Left cardiac atrium (tissue), 4 donors: Measurements from ENCODE around the gene GABRB1. TPM values are rescaled to one million over a fixed set of nuclear protein-coding genes. Genes with fewer than 3 reads are reported as not detected.

Source experiments
- ATAC-seq, 2 donors: fragments of 200-7000 bp; cut with Tn5 transposase; one replicate each; pipeline ENCODE4 v1.9.1; 2020; ENCODE audit warnings: mild to moderate bottlenecking in 2 of 2, moderate library complexity in 2 of 2
- DNase-seq: peaks from one replicate; pipeline ENCODE4 v3.0.0-alpha.2; 2020
- intact Hi-C, 2 donors: fragments of 100-400 bp; cut with DNase I; formaldehyde crosslinking; loops; one replicate each; pipeline versions ENCODE4 v1.14.1 to v1.15.1; 2022 to 2023
- total RNA-seq, 2 donors: library from RNA; stranded (reverse); fragmentation: NEBNext Ultra II Directional; extraction: Animal tissue kit (Norgen Biotek cat#: 25700); gene quantifications; one replicate each; pipeline ENCODE4 v1.2.1, GENCODE V29; 2021
- donor health status: DM: no; HTN: yes; CAD: no.
- donor health status: DM: no; HTN: yes; CAD: no; lungs with severe emphysema.
- donor health status: DM: yes; HTN: yes; CAD: no.
- donor health status: Dilated cardiomyopathy.

GABRB1 gene
- total RNA-seq, 2 donors from 2014 or later = 2.5 to 4.4 TPM

- intact Hi-C loops = no loop called here
- ATAC-seq (no peak), DNase-seq (no peak)
Observed at GRCh38 chr4:47038263-47038662, 6.9 kb downstream of the GABRB1 start.

GRCh38 chr4:47040828-47041227, 9.5 kb downstream of the GABRB1 start:
- DNase-seq (no peak), ATAC-seq (no peak)
- intact Hi-C loops = no loop called here

- no peak for DNase-seq
- intact Hi-C loops = no loop called here
- ATAC-seq = no peak
Observed at GRCh38 chr4:47043821-47044220, 12.5 kb downstream of the GABRB1 start.

DNA sequence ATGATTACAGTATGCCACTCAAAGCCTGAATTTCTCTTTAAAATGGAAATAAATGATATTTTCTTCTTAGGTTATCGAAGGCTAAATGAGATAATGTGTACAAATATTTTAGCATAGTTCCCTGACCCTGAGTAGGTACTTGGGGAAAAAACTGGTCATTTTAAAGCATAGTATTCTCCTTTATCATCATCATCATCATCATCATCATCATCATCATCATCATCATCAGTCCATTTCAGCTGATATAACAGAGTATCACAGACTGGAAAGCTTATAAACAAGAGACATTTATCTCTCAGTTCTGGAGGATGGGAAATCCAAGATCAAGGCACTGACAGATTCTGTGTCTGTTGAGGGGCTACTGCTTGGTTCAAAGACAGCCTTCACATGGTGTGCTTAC, 13.9 kb downstream of the GABRB1 start:
- DNase-seq = no peak
- no peak for ATAC-seq
- intact Hi-C loops = no loop called here

DNA sequence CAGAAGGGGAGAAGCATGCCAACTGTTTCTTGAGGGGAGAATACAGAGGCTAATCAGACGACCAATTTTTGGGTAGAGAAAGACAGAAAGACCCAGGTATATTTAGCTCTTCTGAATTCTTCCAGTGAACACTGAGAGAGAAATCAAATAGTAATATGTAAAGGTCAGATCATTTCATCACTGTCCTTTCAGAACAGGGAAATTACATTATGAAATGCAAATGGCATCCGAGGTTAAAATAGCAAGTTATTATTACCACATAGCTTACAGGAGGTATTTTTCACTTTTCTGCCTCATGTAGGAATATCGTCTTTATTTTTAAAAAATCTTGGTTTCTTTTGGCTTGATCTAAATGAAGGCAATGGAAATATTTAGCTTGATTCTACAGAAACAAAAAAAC, 18.0 kb downstream of the GABRB1 start:
- intact Hi-C loops = no loop called here
- ATAC-seq = no peak

DNA sequence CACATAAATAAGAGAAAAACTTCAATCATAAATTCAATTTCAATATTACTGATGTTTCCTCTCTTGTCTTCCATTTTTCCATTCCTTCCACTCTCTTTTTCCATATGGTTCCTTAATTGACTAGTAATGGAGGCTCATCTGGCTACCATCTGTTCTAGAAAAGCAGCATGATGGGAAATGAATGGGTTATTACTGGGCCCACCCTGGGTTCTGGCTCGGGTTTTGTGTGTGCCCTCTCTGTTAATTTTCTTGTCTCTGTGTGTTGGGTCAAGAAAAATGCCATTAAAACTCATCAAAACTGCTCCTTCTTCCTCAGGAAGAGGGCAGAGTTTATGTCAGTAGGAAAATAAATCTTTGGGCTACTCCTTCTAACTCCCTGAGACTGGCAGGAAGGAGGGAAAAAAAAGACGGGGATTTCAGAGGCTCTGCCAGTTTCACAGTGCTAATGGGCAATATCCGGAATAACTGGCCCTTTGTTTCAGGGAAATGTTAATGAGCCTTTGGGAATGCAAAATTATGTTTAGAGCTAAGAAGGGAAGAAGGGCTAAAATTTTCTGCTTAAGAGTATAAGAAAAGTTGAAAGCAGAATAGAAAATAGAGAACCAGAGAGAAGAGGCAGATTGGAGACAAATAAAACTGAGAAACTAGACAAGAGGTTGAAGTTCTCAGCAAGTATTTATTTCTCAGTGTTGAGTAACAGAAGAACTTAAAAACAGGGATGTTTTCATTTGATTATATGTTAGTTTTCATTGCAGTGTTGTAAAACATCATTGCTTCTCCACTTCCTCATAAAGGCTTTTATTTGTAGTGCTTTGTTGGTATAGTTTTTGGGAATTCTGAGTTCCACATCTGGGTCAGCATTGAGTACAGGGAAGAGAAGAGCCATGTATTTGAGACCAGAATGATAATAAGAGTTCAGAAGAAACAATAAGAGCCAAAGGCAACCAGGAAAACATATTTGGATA, 19.7 kb downstream of the GABRB1 start:
- no peak for ATAC-seq
- no peak for DNase-seq
- intact Hi-C loops = no loop called here

More for the DNA sequence above, 18.0 kb downstream of the GABRB1 start:
- no peak for DNase-seq

GRCh38 chr4:47053485-47053884, 22.1 kb downstream of the GABRB1 start:
- DNase-seq (no peak), ATAC-seq (no peak)
- intact Hi-C loops = no loop called here

GRCh38 chr4:47054130-47054529, 22.8 kb downstream of the GABRB1 start:
- intact Hi-C loops = no loop called here
- no peak for ATAC-seq

GRCh38 chr4:47057991-47058390, 26.6 kb downstream of the GABRB1 start:
- DNase-seq (no peak), ATAC-seq (no peak)
- intact Hi-C loops = no loop called here

More at GRCh38 chr4:47054130-47054529, 22.8 kb downstream of the GABRB1 start:
- no peak for DNase-seq

- intact Hi-C loops = no loop called here
Observed at GRCh38 chr4:47060561-47060960, 29.2 kb downstream of the GABRB1 start.

DNA sequence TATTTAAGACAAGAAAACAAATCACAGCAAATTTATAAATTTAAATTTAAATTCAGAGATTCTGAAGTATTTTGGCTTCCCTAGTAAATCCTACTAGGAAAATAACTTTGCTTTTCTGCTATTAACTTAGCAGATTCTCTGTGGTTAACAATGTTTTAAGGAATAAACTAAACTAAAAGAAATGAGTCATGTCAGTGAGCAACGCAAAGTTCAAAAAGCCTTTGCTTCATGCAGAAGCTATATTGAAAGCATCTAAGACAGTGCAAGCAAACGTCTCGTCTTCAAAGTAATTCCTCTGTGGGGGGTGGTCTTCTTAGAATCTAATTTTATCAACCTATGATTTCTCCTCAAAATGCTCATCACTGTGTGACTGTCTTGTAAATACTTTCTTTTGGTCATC, 30.1 kb downstream of the GABRB1 start:
- no peak for ATAC-seq
- DNase-seq = no peak
- intact Hi-C loops = no loop called here

More at GRCh38 chr4:47060561-47060960, 29.2 kb downstream of the GABRB1 start:
- no peak for DNase-seq
- ATAC-seq = no peak

- no peak for DNase-seq
- intact Hi-C loops = no loop called here
- no peak for ATAC-seq
Observed at GRCh38 chr4:47065051-47065481, 33.7 kb downstream of the GABRB1 start.

GRCh38 chr4:47068986-47069385, 37.6 kb downstream of the GABRB1 start:
- no peak for ATAC-seq
- intact Hi-C loops = no loop called here
- DNase-seq = no peak

DNA sequence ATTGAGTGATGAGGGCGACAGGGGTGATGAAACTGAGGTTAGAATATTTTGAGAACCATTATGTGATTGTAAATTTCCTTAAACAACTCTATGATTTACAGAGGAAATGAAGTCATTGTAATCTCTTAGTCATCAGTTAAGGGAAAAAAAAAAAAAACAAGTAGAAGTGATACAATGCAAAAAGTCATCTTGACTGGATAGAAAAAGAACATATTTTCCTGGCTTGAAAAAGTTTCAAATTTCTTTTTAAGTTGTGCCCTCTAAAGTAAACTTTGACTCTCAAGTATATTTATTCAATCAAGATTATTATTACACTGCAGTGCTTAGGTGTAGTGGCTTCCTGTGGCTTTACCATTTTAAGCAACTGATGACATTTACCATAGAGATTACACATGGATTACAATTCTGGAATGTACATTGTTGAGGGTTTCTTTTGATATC, 40.6 kb downstream of the GABRB1 start:
- ATAC-seq = no peak
- DNase-seq = no peak
- intact Hi-C loops = no loop called here

DNA sequence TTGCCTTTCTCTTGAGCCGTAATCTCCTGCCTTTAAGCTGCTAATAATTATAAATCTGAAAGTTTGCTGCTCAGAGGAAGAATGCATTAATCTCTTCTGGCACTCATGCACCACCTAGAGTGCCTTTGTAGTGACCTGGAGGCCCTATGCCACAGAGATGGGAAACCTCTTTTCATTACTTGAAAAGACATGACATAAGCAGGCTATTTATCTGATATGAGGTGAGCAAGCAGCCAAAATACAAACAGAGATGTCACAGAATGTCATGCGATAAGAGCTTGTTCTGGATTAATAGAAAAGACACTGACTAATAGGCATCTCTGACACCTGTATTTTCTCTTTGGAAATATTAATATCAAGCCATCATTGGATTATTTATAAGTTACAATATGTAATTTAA, 42.3 kb downstream of the GABRB1 start:
- no peak for ATAC-seq
- DNase-seq = no peak
- intact Hi-C loops = no loop called here

- ATAC-seq = no peak
- intact Hi-C loops = no loop called here
- DNase-seq = no peak
Observed at GRCh38 chr4:47074816-47075215, 43.4 kb downstream of the GABRB1 start.

GRCh38 chr4:47075262-47075661, 43.9 kb downstream of the GABRB1 start:
- DNase-seq = no peak
- intact Hi-C loops = no loop called here
- ATAC-seq = no peak

- ATAC-seq = no peak
- intact Hi-C loops = no loop called here
- no peak for DNase-seq
Observed at GRCh38 chr4:47075919-47076318, 44.6 kb downstream of the GABRB1 start.

DNA sequence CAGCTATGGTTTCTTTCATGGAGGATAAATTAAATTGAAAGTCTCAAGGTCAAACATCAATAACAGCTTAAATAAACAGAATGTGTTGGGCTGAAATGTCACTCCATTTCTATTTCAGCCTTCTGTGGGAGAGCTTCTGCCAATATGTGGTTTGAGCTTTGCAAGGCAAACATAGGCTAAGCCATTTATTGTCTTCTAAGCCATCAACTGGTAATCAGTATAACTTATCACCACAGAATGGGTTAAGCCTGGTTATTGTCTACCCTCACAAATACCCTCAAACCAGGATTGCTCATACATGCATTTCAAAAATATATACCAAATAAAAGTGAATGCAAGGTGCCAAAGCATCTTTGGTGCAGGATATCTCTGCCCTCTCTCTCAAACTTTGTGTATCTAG, 52.7 kb downstream of the GABRB1 start:
- ATAC-seq = no peak
- intact Hi-C loops = no loop called here
- DNase-seq = no peak

DNA sequence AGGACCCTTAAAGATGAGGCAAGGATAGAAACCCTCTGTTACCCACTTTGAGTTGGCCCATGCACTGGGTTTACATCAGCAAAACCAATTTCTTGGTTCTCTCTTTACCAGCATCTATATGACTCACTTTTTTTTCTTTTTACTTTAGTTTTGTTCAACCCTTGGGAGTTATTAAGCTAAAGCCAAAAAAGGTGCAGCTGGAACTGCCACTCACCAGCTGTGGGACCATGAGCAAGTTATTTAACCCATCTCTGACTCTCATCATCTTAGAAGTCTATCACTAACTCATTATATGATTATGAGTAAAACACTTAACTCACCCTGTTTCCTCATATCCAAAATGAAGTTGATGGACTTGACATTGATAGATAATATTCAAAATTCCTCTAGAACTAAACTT, 53.4 kb downstream of the GABRB1 start:
- ATAC-seq (no peak), DNase-seq (no peak)
- intact Hi-C loops = no loop called here

DNA sequence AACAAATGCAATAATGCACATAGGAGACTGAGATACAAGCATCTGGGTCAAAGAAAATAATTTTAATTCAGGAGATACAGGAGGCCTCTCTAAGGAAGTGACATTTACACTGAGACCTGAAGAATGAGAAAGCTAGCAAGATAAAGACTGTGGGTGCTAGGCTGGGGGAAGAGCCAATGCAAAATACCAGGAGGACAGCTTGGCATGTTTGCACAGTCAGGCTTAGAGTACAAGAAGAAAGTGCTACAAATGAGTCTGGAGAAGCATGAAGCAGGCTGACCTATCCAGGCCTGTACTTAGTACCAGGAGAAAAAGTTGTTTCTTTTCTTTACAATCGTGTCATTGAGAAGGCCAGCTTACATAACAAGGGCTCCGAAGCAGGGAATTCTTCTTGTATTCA, 56.9 kb downstream of the GABRB1 start:
- DNase-seq (no peak), ATAC-seq (no peak)
- intact Hi-C loops = no loop called here
